ENCODE measurements around the gene TENT5C. TPM values are rescaled to one million over a fixed set of nuclear protein-coding genes. Genes with fewer than 3 reads are reported as not detected.

Gene TENT5C
- polyA plus RNA-seq, 1 of the 3 experiments (the other 2 are of a cell fraction) = 0.90 TPM

- TF ChIP-seq YY1 (IDR thresholded peaks at IDR 0.05; ENCODE audit: low read depth) (no peak), SIN3A (IDR thresholded peaks at IDR 0.05; ENCODE audit: borderline replicate concordance, low read depth, low read length) (no peak), NRF1 (IDR thresholded peaks at IDR 0.05; ENCODE audit: low read depth, low read length) (no peak)
- TF ChIP-seq, protein P1, sequence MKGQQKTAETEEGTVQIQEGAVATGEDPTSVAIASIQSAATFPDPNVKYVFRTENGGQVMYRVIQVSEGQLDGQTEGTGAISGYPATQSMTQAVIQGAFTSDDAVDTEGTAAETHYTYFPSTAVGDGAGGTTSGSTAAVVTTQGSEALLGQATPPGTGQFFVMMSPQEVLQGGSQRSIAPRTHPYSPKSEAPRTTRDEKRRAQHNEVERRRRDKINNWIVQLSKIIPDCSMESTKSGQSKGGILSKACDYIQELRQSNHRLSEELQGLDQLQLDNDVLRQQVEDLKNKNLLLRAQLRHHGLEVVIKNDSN (IDR thresholded peaks at IDR 0.05; ENCODE audit: borderline replicate concordance, low read depth) = no peak
Observed at GRCh38 chr1:117598489-117598888, 7.4 kb upstream of the TENT5C start (continued).

GRCh38 chr1:117599286-117600221, 6.3 kb upstream of the TENT5C start:
- no peaks in the 10 kb centered on the region for H3K4me1 ChIP-seq (ENCODE audit: control insufficient read depth in 1 of 2, insufficient read depth in 2 of 2, low read depth in 1 of 2, low read length in 1 of 2)
- H3K27me3 ChIP-seq (ENCODE audit: insufficient read depth) = peaks cover 7% of the 10 kb centered on the region
- ChIA-PET CTCF (interaction anchor here (1.2 kb wide), 1 partner anchor 155 kb away, joined by 4 read pairs; no protein-coding TSS in a partner anchor), POLR2A (no interaction called here)
- WGBS (ENCODE audit: low lambda C conversion rate) = 62% methylated on average over 16 of the region's 16 CpGs
- DNase-seq = no peak
- TF ChIP-seq, protein P2, sequence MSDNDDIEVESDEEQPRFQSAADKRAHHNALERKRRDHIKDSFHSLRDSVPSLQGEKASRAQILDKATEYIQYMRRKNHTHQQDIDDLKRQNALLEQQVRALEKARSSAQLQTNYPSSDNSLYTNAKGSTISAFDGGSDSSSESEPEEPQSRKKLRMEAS (IDR thresholded peaks at IDR 0.05; ENCODE audit: low read depth) = no peak
- TF ChIP-seq GABPA (IDR thresholded peaks at IDR 0.05; ENCODE audit: low read depth) (no peak), TEAD4 (IDR thresholded peaks at IDR 0.05; ENCODE audit: borderline replicate concordance, insufficient read depth) (no peak)
- no peaks in the 10 kb centered on the region for H3K9me2 ChIP-seq
- H2AFZ ChIP-seq (ENCODE audit: low read depth) = no peak overlapping the region
- H4K20me1 ChIP-seq (ENCODE audit: insufficient read depth) = no peaks in the 10 kb centered on the region
- H3K9ac ChIP-seq = no peak overlapping the region
- H3K27ac ChIP-seq (ENCODE audit: low read depth in 2 of 2, low read length in 1 of 2) = no peak overlapping the region
- H3K9me3 ChIP-seq = no peaks in the 10 kb centered on the region
- H3K4me3 ChIP-seq (ENCODE audit: low read depth in 2 of 2, low read length in 1 of 2) = no peak overlapping the region
- H3K4me2 ChIP-seq = no peak overlapping the region
- no peaks in the 10 kb centered on the region for H3K79me2 ChIP-seq (ENCODE audit: insufficient read depth)
- H3K36me3 ChIP-seq (replicated peaks in 1 of 2; ENCODE audit: control insufficient read depth in 1 of 2, insufficient read depth in 2 of 2, low read length in 1 of 2) = no peaks in the 10 kb centered on the region
- no peaks in the 10 kb centered on the region for H3F3A ChIP-seq (replicated peaks; ENCODE audit: insufficient read depth)

DNA sequence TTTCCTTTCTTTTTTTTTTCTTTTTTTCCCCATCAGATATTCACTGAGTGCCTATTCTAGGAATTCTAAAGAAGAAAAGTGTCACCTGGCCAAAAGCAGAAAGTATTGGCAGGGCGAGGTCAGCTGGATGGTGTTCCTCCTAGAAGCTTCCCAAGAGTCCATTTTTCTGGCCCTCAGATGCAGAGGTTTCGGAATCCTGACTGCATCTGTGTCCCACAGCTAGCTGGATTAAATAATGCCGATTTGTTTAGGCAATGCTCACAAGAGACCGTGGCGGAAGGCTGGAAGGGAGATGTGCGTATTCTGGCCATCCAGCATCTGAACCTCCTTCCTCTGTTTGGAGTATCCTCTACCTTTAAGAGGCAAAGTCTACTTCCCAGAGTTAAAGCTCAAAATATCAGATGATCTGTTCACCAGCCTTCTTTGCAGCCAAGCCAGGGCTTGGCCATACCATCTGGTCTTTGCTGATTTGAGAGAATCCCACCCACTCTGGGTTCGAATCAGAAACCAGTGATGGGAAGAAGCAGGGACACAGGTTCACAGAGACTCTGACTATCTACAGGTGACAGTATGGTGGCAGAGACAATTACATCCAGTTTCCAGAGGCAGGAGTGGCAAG, 5.4 kb upstream of the TENT5C start:
- Histone ChIP-seq H3K27ac (ENCODE audit: low read depth in 2 of 2, low read length in 1 of 2) (no peak overlapping the region), H3K79me2 (ENCODE audit: insufficient read depth) (no peaks in the 10 kb centered on the region), H3K9me2 (no peaks in the 10 kb centered on the region), H3K4me2 (no peak overlapping the region), H3F3A (replicated peaks; ENCODE audit: insufficient read depth) (no peaks in the 10 kb centered on the region), H4K20me1 (ENCODE audit: insufficient read depth) (no peaks in the 10 kb centered on the region), H3K36me3 (replicated peaks in 1 of 2; ENCODE audit: control insufficient read depth in 1 of 2, insufficient read depth in 2 of 2, low read length in 1 of 2) (no peaks in the 10 kb centered on the region), H3K27me3 (ENCODE audit: insufficient read depth) (peaks cover 7% of the 10 kb centered on the region), H3K4me1 (ENCODE audit: control insufficient read depth in 1 of 2, insufficient read depth in 2 of 2, low read depth in 1 of 2, low read length in 1 of 2) (0 out of 4 replicates have a peak, but pooled peaks cover 0 to 2% of the 10 kb centered on the region in 2 experiments), H3K4me3 (ENCODE audit: low read depth in 2 of 2, low read length in 1 of 2) (no peak overlapping the region), H2AFZ (ENCODE audit: low read depth) (no peak overlapping the region), H3K9me3 (no peaks in the 10 kb centered on the region), H3K9ac (no peak overlapping the region)
- no peak for TF ChIP-seq SIN3A (IDR thresholded peaks at IDR 0.05; ENCODE audit: borderline replicate concordance, low read depth, low read length)
- no peak for TF ChIP-seq MXI1 (IDR thresholded peaks at IDR 0.05; ENCODE audit: low read depth, low read length)
- no peak for TF ChIP-seq MEF2A (IDR thresholded peaks at IDR 0.05; ENCODE audit: borderline replicate concordance, low read depth)
- TF ChIP-seq, protein P3, sequence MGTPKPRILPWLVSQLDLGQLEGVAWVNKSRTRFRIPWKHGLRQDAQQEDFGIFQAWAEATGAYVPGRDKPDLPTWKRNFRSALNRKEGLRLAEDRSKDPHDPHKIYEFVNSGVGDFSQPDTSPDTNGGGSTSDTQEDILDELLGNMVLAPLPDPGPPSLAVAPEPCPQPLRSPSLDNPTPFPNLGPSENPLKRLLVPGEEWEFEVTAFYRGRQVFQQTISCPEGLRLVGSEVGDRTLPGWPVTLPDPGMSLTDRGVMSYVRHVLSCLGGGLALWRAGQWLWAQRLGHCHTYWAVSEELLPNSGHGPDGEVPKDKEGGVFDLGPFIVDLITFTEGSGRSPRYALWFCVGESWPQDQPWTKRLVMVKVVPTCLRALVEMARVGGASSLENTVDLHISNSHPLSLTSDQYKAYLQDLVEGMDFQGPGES (IDR thresholded peaks at IDR 0.05; ENCODE audit: low read depth, low read length) = no peak
- TF ChIP-seq CHD2 (IDR thresholded peaks at IDR 0.05; ENCODE audit: low read length, partially characterized antibody) = no peak
- WGBS (ENCODE audit: low lambda C conversion rate) = 75% methylated on average over 7 of the region's 7 CpGs
- POLR2A ChIA-PET = no interaction called here
- CTCF ChIA-PET = interaction anchor here (1.2 kb wide), 1 partner anchor 154 kb away, joined by 4 read pairs; no protein-coding TSS in a partner anchor
- DNase-seq = no peak
